Stimulated activated naive CD8-positive, alpha-beta T cell treated with anti-CD3 and anti-CD28 coated beads, Interleukin-15, Interleukin-2, amounts not matched to agents 100 ng/mL and 50 ng/mL, for 24 hours (primary cell): ENCODE results near the gene ATP9B.

Experiments
- H3K27ac Mint-ChIP-seq: one replicate; pipeline ENCODE4 v1.8.0; 2021; ENCODE audit warnings: mild to moderate bottlenecking, mixed read lengths
- H3K27me3 Mint-ChIP-seq: one replicate; pipeline ENCODE4 v1.8.0; 2021; ENCODE audit warnings: mixed read lengths
- H3K36me3 Mint-ChIP-seq: one replicate; pipeline ENCODE4 v1.8.0; 2021; ENCODE audit warnings: low read depth, mixed read lengths
- H3K4me1 Mint-ChIP-seq: one replicate; pipeline ENCODE4 v1.8.0; 2021; ENCODE audit warnings: low read depth, mixed read lengths
- H3K4me3 Mint-ChIP-seq: one replicate; pipeline ENCODE4 v1.8.0; 2021; ENCODE audit warnings: mild to moderate bottlenecking, mixed read lengths
- H3K9me3 Mint-ChIP-seq: one replicate; pipeline ENCODE4 v1.8.0; 2021; ENCODE audit warnings: mixed read lengths

The ATP9B gene

DNA sequence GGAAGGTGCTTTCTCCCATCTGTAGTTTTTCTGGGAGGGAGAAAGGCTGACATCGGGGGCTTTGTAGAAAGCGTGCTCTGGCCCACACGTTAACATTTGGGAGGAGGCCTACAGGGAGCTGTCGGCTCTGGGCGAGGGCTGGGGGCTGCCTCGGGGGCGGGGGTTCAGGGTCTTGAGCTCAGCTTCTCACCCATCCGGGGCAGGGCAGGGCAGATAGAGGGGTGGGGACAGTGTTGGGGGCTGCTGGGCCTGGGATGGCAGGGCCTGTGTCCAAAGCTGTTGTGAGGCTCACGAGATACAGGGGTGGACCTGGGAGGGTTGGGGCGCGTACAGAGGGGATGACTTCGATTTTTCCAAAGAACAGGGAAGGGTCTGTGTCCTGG is 353.6 kb downstream of the ATP9B start:
- peaks cover 40% of the 10 kb centered on the region for H3K36me3 Mint-ChIP-seq
- H3K9me3 Mint-ChIP-seq: no peaks in the 10 kb centered on the region
- no peak overlapping the region for H3K4me3 Mint-ChIP-seq
- H3K27me3 Mint-ChIP-seq: no peaks in the 10 kb centered on the region
- peak overlapping the region; percentile 31 for H3K27ac Mint-ChIP-seq
- peaks cover 32% of the 10 kb centered on the region for H3K4me1 Mint-ChIP-seq

DNA sequence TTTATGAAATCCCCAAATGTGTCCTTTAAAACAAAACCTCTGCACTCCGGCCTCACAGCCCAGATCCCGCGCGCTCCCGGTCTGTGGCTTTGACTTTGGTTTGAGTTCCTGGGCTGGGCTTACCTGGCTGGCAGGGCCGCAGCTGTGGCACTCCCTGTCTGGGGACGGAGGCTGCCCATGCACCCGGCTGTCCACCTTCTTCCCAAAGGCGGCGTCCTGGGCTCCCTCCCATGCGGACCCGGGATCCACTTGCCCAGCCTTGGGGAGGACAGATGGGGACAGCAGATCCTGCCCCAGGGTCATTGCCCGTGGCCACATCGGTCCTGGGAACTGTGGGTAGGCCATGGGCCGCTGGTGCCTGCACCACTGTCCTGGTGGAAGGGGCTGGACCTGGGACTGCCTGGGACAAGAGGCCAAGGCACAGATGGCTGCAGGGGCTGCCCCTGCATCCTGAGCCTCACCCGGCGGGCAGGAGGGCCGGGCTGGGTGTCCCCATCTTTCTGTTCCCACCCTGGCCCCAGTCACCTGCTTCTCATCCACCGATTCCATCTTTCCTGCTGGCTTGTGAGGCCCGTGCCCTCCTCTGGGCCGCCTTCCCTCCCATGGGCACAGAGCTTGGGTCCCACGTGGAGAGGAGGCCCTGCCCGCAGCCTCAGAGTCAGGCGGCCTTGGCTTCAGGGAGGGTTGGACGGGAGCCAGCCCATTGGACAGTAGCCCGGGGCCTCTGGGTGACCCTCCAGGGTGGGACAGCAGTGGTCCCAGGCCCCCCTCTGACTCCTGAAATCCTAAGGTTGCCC is 354.2 kb downstream of the ATP9B start:
- H3K4me1 Mint-ChIP-seq: peaks cover 34% of the 10 kb centered on the region
- H3K36me3 Mint-ChIP-seq: peaks cover 40% of the 10 kb centered on the region

DNA sequence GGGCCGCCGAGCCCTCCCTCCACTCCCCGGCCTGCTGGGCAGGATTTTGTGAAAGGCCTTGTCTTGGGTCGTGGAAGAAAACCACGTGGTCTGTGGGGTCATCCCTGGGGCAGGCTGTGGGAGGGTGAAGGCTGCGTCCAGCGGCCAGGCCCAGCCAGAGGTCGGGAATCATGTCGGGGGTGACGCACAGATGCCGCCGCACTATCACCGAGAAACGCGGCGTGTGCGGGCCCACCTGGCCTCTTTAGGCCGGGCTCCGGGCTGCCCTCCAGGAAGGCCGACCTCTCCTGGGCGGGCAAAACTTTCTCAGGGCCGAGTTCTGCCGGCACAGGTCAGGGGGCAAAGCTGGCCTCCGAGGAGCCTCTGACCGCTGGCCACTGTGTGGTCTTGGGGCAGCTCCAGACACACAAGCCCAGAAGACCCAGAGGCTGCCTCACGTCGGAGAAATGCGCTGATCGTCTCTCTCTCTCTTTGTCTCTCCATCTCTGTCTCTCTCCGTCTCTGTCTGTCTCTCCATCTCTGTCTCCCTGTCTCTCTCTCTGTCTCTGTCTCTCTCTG is 354.9 kb downstream of the ATP9B start:
- peaks cover 44% of the 10 kb centered on the region for H3K36me3 Mint-ChIP-seq
- peak overlapping the region; percentile 91 for H3K27ac Mint-ChIP-seq
- no peaks in the 10 kb centered on the region for H3K9me3 Mint-ChIP-seq
- peaks cover 37% of the 10 kb centered on the region for H3K4me1 Mint-ChIP-seq
- H3K4me3 Mint-ChIP-seq: no peak overlapping the region
- H3K27me3 Mint-ChIP-seq: no peaks in the 10 kb centered on the region

More for the DNA sequence above, 354.2 kb downstream of the ATP9B start:
- peak overlapping the region; percentile 31 for H3K27ac Mint-ChIP-seq
- no peaks in the 10 kb centered on the region for H3K27me3 Mint-ChIP-seq
- no peak overlapping the region for H3K4me3 Mint-ChIP-seq
- H3K9me3 Mint-ChIP-seq: no peaks in the 10 kb centered on the region

DNA sequence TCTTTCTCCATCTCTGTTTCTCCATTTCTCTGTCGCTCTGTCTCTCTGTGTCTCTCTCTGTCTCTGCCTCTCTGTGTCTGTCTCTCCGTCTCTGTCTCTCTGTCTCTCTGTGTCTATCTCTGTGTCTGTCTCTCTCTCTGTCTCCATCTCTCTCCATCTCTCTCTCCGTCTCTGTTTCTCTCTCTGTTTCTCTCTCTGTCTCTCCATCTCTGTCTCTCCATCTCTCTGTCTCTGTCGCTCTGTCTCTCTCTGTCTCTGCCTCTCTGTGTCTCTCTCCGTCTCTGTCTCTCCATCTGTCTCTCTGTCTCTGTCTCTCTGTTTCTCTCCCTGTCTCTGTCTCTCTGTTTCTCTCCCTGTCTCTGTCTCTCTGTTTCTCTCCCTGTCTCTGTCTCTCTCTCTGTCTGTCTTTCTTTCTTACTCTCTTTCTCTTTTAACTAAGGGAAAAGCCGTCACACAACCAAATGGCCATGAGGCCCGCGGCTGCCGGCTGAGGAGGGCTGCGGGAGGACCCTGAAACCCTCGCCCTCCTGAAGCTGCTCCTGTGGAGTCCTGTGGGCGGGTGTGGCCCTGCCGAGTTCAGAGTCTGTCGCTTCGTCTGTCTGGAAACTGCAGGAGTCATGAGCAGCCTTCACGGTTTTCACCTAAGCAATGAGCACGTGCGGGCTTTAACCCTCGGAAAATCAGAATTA is 355.8 kb downstream of the ATP9B start:
- Mint-ChIP-seq H3K9me3 (no peaks in the 10 kb centered on the region), H3K27ac (peak overlapping the region; percentile 91), H3K36me3 (peaks cover 38% of the 10 kb centered on the region), H3K4me3 (no peak overlapping the region), H3K27me3 (no peaks in the 10 kb centered on the region), H3K4me1 (peaks cover 40% of the 10 kb centered on the region)

GRCh38 chr18:79425569-79425886 is 356.3 kb downstream of the ATP9B start:
- no peak overlapping the region for H3K4me3 Mint-ChIP-seq
- peak overlapping the region; percentile 31 for H3K27ac Mint-ChIP-seq
- H3K27me3 Mint-ChIP-seq: no peaks in the 10 kb centered on the region
- no peaks in the 10 kb centered on the region for H3K9me3 Mint-ChIP-seq
- H3K4me1 Mint-ChIP-seq: peaks cover 39% of the 10 kb centered on the region
- peaks cover 33% of the 10 kb centered on the region for H3K36me3 Mint-ChIP-seq

DNA sequence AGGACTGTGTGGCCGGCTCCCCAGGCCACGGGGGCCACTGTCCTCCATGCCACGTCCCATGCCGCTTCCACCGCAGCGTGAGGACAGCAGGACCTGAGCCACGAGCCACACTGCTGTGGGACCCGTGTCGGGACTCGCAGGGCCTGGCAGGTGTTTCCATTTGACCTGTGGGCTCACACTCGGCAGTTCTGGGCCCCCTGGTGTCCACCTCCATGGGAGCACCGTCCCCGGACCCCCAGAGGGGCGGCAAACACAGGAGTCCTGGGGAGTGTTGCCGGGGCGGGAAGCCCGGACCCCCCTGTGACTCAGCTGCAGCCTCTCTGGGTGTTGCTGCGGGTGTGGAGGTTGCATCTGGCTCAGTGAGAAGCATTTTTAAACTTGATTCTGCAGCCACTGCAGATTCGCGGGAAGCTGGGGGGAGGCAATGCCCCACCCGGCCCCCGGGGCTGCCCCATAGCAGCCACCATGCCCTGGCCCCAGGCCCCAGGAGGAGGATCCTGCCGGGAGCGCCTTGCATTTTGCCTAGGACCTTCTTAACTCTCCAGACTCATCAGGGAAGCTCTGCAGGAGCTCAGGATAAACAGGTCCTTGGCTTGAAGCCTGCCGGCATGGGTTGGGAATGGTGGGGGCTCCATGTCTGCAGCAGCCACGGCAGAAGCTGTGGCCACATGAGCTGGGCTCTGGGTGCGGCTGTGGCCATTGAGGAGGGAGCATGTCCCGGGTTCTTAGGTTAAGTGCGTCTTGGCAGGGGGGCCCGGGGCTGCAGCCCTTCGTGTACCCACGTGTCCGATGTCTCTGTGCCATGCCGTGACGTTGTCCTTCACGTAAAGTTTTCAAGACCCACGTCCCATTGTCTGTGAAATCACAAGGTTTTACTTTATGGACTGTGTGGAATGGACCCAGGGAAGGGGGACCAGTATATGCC is 357.4 kb downstream of the ATP9B start:
- Mint-ChIP-seq H3K4me1 (peaks cover 38% of the 10 kb centered on the region), H3K27ac (no peak overlapping the region), H3K27me3 (no peaks in the 10 kb centered on the region), H3K9me3 (no peaks in the 10 kb centered on the region), H3K36me3 (peaks cover 33% of the 10 kb centered on the region), H3K4me3 (no peak overlapping the region)

DNA sequence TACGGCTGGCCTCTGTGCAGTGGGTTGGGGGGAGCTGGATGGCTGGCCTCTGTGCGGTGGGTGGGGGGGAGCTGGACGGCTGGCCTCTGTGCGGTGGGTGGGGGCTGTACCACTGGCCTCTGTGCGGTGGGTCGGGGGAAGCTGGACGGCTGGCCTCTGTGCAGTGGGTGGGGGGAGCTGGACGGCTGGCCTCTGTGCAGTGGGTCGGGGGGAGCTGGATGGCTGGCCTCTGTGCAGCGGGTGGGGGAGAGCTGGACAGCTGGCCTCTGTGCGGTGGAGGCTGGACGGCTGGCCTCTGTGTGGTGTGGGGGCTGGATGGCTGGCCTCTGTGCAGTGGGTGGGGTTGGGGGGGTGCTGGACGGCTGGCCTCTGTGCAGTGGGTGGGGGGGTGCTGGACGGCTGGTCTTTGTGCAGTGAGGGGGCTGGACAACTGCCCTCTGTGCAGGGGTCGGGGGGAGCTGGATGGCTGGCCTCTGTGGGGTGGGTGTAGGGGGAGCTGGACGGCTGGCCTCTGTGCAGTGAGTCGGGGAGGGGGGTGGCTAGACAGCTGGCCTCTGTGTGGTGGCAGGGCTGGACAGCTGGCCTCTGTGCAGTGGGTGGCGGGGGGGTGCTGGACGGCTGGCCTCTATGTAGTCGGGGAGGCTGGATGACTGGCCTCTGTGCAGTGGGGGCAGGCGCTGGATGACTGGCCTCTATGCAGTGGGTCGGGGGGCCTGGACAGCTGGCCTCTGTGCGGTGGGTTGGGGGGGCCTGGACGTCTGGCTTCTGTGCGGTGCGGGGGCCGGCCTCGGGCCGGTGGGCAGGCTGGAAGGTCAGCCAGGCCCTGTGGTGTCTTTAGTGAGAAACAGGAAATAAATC is 358.4 kb downstream of the ATP9B start:
- Mint-ChIP-seq H3K4me1 (peaks cover 33% of the 10 kb centered on the region), H3K27me3 (no peaks in the 10 kb centered on the region), H3K4me3 (no peak overlapping the region), H3K9me3 (no peaks in the 10 kb centered on the region), H3K27ac (no peak overlapping the region), H3K36me3 (peaks cover 28% of the 10 kb centered on the region)
